K562 (cell line): ENCODE results near the gene PTGIR. TPM values are rescaled to one million over a fixed set of nuclear protein-coding genes. Genes with fewer than 3 reads are reported as not detected.
A peak's percentile ranks its signal among the peaks of the same experiment; 100 is the strongest.

ENCODE experiments used
- ARID4B ChIP-seq: sonication (generic); formaldehyde crosslinking; IDR thresholded peaks from 2 replicates; pipeline ENCODE4 v1.8.0; 2022; ENCODE audit warnings: mild to moderate bottlenecking, missing genetic modification reagents
- CHD4 ChIP-seq: fragments of 200-600 bp; sonication (generic); IDR thresholded peaks from 3 replicates; pipeline ENCODE4 v1.6.1; 2012; ENCODE audit warnings: low read depth, mild to moderate bottlenecking, mixed read lengths, low read length, inconsistent platforms; ENCODE audit not compliant: insufficient read depth, insufficient replicate concordance, poor library complexity, severe bottlenecking
- DPF2 ChIP-seq: fragments of 450-650 bp; IDR thresholded peaks from 2 replicates; pipeline ENCODE4 v1.6.1; 2016
- HIVEP1 ChIP-seq: fragments of 250-450 bp; sonication (Bioruptor Pico); IDR thresholded peaks from 2 replicates; pipeline ENCODE4 v1.4.0; 2020; ENCODE audit warnings: mild to moderate bottlenecking
- HLTF ChIP-seq: fragments of 450-650 bp; IDR thresholded peaks from 2 replicates; pipeline ENCODE4 v1.6.1; 2016
- KAT8 ChIP-seq: fragments of 450-650 bp; IDR thresholded peaks from 2 replicates; pipeline ENCODE4 v1.6.1; 2016; ENCODE audit warnings: low read depth, mild to moderate bottlenecking
- KHSRP ChIP-seq: fragments of 450-650 bp; IDR thresholded peaks from 2 replicates; pipeline ENCODE4 v1.6.1; 2017
- NFE2 ChIP-seq: IDR thresholded peaks from 2 replicates; pipeline ENCODE4 v1.6.1; 2014; ENCODE audit warnings: antibody characterized with exemption, low read depth
- NR2C1 ChIP-seq, 2 experiments: fragments of 450-650 bp; IDR thresholded peaks; 2 replicates each; pipeline ENCODE4 v1.6.1; 2017; ENCODE audit warnings: mild to moderate bottlenecking in 2 of 2, antibody characterized with exemption in 1 of 2, inconsistent platforms in 1 of 2, missing compliant biosample characterization in 1 of 2, missing genetic modification characterization in 1 of 2
- RBM25 ChIP-seq: fragments of 200-400 bp; formaldehyde crosslinking; IDR thresholded peaks from 2 replicates; pipeline ENCODE4 v1.6.1; 2018; ENCODE audit warnings: low read length, low read depth, moderate library complexity; ENCODE audit not compliant: severe bottlenecking
- RNF2 ChIP-seq: sonication (generic); IDR thresholded peaks from 2 replicates; pipeline ENCODE4 v1.6.1; 2016
- SREBF2 ChIP-seq: sonication (generic); formaldehyde crosslinking; IDR thresholded peaks from 2 replicates; pipeline ENCODE4 v1.4.0; 2020; ENCODE audit warnings: mild to moderate bottlenecking, missing genetic modification reagents
- TBP ChIP-seq: optimal IDR thresholded peaks from 2 replicates; pipeline ENCODE3; 2011; ENCODE audit warnings: low read depth, low read length, improper control_type of control experiment
- ZNF165 ChIP-seq: fragments of 250-450 bp; sonication (Bioruptor Pico); IDR thresholded peaks from 2 replicates; pipeline ENCODE4 v1.4.0; 2020; ENCODE audit warnings: borderline replicate concordance
- ZNF212 ChIP-seq: fragments of 450-650 bp; formaldehyde crosslinking; IDR thresholded peaks from 2 replicates; pipeline ENCODE4 v1.4.0; 2020; ENCODE audit warnings: mild to moderate bottlenecking
- polyA plus RNA-seq, 8 experiments: library from polyadenylated mRNA; depleted of rRNA in 4 of 8; stranded (reverse) in 5 of 8; unstranded in 3 of 8; fragments of >200 nt; fragmentation: Nextera tagmentation in 2 of 8; fragmentation: Illumina TruSeq in 1 of 8; extraction: Ambion mirVana in 2 of 8; extraction: Trizol in 1 of 8; gene quantifications; 2 replicates each; pipeline versions ENCODE4 v1.2.1 to v1.2.3, GENCODE V29; 2011 to 2014; ENCODE audit warnings: inconsistent platforms in 1 of 8, missing spikeins in 1 of 8
- total RNA-seq, 7 experiments: library from RNA; depleted of rRNA in 6 of 7; stranded (reverse); fragments of >200 nt in 6 of 7; fragmentation: Illumina TruSeq in 2 of 7; extraction: Trizol in 2 of 7; gene quantifications; 2 replicates each; pipeline versions ENCODE4 v1.2.1 to v1.2.3, GENCODE V29; 2011 to 2021; ENCODE audit warnings: low replicate concordance in 1 of 7
- TF ChIP-seq, protein P1 (sequence below): sonication (generic); formaldehyde crosslinking; IDR thresholded peaks from 2 replicates; pipeline ENCODE4 v1.8.0; 2023; ENCODE audit warnings: mild to moderate bottlenecking, missing genetic modification reagents

The PTGIR gene
- total and polyA plus RNA-seq, 9 of the 15 experiments (the other 6 are each of a cell fraction or from before 2014, with no cell fraction given) = 0.11 to 3.4 (median 1.1) TPM; not detected in 1

GRCh38 chr19:46600384-46601317 lies 24.2 kb downstream of the PTGIR start (continued):
- TF ChIP-seq ARID4B (CRISPR knock-in tag) (peak; percentile 60; the same call in 1 of the 2 replicates), TBP (peak; percentile 62), HLTF (0 out of 2 replicates have a peak, but pooled peaks have one; percentile 10), KAT8 (no peak), RNF2 (peak; percentile 84), NFE2 (no peak), ZNF212 (CRISPR knock-in tag) (no peak), ZNF165 (no peak), CHD4 (peak; percentile 98), RBM25 (peak; percentile 99), SREBF2 (no peak), NR2C1 (IDR thresholded peaks at IDR 0.05) (no peak), NR2C1 (tag; IDR thresholded peaks at IDR 0.05) (0 out of 2 replicates have a peak, but pooled peaks have one; percentile 40), DPF2 (peak; percentile 43; the same call in 1 of the 2 replicates), HIVEP1 (CRISPR knock-in tag) (no peak), KHSRP (0 out of 2 replicates have a peak, but pooled peaks have one; percentile 51)
- TF ChIP-seq, protein P1, sequence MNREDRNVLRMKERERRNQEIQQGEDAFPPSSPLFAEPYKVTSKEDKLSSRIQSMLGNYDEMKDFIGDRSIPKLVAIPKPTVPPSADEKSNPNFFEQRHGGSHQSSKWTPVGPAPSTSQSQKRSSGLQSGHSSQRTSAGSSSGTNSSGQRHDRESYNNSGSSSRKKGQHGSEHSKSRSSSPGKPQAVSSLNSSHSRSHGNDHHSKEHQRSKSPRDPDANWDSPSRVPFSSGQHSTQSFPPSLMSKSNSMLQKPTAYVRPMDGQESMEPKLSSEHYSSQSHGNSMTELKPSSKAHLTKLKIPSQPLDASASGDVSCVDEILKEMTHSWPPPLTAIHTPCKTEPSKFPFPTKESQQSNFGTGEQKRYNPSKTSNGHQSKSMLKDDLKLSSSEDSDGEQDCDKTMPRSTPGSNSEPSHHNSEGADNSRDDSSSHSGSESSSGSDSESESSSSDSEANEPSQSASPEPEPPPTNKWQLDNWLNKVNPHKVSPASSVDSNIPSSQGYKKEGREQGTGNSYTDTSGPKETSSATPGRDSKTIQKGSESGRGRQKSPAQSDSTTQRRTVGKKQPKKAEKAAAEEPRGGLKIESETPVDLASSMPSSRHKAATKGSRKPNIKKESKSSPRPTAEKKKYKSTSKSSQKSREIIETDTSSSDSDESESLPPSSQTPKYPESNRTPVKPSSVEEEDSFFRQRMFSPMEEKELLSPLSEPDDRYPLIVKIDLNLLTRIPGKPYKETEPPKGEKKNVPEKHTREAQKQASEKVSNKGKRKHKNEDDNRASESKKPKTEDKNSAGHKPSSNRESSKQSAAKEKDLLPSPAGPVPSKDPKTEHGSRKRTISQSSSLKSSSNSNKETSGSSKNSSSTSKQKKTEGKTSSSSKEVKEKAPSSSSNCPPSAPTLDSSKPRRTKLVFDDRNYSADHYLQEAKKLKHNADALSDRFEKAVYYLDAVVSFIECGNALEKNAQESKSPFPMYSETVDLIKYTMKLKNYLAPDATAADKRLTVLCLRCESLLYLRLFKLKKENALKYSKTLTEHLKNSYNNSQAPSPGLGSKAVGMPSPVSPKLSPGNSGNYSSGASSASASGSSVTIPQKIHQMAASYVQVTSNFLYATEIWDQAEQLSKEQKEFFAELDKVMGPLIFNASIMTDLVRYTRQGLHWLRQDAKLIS (CRISPR knock-in tag) = 0 out of 2 replicates have a peak, but pooled peaks have one; percentile 68
